LNCaP clone FGC (cell line): ENCODE data around the gene SCFD2.
A peak's percentile ranks its signal among the peaks of the same experiment; 100 is the strongest.

Source experiments
- DNase-seq: peaks from one replicate; pipeline ENCODE4 v3.0.0-alpha.2; 2011; ENCODE audit warnings: low read depth
- H3K4me3 ChIP-seq: 2 replicates; pipeline ENCODE4 v1.5.1; 2011; ENCODE audit warnings: mild to moderate bottlenecking, low read depth, low read length, control low read depth
- TF ChIP-seq, protein P1 (sequence below): IDR thresholded peaks from 2 replicates; pipeline ENCODE4 v1.5.1; 2012; ENCODE audit warnings: mild to moderate bottlenecking; ENCODE audit not compliant: control insufficient read depth, insufficient read depth; ENCODE audit errors: extremely low read depth

SCFD2 gene

DNA sequence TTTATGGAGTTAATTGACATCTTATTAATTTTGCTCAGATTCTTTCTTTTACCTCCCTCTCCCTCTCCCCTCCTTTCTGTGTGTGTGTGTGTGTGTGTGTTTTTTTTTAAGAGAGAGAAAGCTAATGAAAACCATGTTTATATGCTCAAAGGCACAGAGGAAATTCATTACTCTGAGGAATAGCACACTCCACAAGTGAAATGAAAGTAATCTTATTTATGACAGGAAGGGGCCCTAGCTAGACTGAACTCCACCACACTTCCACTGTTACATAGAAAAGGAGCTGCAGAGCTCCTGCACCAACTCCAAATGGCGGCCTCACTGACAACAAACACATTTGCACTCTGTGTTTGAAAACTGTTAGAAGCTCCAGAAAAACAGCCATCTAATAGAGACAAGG lies 353.1 kb downstream of the SCFD2 start:
- TF ChIP-seq, protein P1, sequence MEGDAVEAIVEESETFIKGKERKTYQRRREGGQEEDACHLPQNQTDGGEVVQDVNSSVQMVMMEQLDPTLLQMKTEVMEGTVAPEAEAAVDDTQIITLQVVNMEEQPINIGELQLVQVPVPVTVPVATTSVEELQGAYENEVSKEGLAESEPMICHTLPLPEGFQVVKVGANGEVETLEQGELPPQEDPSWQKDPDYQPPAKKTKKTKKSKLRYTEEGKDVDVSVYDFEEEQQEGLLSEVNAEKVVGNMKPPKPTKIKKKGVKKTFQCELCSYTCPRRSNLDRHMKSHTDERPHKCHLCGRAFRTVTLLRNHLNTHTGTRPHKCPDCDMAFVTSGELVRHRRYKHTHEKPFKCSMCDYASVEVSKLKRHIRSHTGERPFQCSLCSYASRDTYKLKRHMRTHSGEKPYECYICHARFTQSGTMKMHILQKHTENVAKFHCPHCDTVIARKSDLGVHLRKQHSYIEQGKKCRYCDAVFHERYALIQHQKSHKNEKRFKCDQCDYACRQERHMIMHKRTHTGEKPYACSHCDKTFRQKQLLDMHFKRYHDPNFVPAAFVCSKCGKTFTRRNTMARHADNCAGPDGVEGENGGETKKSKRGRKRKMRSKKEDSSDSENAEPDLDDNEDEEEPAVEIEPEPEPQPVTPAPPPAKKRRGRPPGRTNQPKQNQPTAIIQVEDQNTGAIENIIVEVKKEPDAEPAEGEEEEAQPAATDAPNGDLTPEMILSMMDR = no peak
- H3K4me3 ChIP-seq = no peak overlapping the region
- DNase-seq = no peak

DNA sequence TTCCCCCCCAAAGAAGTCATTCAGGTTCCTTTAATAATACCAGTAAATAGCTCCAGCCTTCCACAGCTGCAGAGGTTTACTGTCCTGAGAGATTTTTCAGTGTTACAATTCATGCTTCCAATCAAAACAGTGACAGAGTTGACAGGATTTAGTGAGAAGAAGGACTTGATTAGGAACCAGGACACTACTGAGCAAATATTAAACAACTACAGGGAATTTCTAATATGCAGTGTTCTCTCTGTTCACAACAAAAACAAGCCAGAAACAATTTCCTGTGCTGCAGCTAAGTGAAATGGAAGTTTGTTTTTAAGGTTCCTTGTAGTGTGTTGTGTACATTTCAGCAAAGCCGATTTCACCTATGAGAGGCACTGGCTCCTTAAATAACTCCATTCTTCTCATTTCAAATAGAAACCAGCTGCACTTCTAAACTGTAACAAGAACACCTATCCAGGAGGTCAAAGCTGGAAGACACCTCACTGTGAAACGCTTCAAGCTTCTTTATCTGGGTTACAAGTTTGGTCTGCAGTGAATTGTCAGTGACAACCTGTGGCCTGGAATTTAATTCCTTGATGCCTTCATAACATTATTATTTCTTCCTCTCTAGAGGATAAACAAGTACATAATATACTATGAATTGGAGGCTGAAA lies 354.5 kb downstream of the SCFD2 start:
- no peak overlapping the region for H3K4me3 ChIP-seq
- TF ChIP-seq, protein P1 = no peak
- no peak for DNase-seq

DNA sequence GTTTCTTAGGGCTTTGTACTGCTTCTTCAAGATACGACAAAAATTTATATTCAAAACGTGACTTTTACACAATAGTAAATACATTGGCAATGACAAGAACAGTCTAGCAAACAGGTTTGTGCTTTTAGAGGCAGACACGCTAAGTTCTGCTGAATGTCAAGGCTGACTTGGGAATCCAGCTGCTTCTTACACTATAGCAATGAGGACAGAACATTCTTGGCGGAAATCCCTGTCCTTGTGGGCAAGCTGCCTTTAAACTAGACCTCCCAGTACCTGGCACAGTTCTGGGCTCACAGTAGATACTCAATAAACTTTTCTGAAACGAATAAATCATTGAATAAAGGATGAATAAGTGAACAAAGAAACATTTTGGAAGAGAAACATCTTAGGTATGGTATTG lies 355.5 kb downstream of the SCFD2 start:
- TF ChIP-seq, protein P1 = no peak
- DNase-seq = peak; percentile 63
- no peak overlapping the region for H3K4me3 ChIP-seq

DNA sequence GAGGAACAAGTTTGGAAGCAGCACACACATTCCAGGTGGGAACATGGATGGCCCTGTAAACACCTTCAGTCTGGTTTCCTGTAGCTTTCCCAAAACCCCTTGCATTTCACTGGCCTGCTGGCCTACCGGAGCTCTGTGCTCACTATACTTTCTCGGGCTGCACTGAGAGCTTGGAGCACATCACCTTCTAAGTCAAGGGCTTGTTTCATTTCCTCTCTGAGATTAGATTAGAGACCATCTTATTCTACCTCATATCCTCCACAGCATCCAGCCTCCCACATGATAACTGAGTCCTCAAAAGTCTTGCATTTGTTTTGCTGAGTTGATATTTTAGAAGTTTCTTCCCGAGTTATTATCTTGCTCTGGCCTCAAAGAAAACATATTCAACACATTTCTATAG lies 356.0 kb downstream of the SCFD2 start:
- no peak overlapping the region for H3K4me3 ChIP-seq

DNA sequence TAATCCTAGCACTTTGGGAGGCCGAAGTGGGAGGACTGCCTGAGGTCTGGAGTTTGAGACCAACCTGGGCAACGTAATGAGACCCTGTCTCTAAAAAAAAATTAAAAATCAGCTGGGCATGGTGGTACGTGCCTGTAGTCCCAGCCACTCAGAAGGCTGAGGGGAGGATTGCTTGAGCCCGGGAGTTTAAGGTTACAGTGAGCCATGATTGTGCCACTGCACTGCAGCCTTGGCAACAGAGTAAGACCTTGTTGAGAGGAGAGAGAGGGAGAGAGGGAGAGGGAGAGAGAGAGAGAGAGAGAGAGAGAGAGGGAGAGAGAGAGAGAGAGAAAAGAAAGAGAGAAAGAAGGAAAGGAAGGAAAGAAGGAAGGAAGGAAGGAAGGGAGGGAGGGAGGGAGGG lies 358.8 kb downstream of the SCFD2 start:
- TF ChIP-seq, protein P1 = no peak
- DNase-seq = no peak
- no peak overlapping the region for H3K4me3 ChIP-seq

More for the DNA sequence above, 356.0 kb downstream of the SCFD2 start:
- TF ChIP-seq, protein P1 = no peak
- DNase-seq = peak; percentile 8

DNA sequence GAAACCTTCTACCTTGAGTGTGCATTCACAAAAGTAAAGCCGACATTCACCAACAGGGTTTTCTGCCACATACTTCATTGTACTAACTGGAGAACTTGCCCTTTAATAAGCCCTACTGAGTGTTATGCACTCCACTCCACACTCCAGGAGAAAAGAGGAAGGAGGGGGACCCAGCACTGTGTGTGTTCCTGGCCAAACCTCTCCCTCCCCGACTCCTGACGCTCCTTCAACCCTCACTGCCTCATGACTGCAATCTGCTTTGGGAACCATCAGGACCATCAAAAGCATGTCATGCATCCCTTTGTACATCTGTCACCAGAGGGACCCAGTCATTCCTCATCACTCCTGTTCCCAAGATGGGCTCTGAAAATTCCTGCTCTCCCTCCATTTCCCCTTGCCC lies 360.1 kb downstream of the SCFD2 start:
- H3K4me3 ChIP-seq = no peak overlapping the region
- TF ChIP-seq, protein P1 = no peak
- DNase-seq = no peak

DNA sequence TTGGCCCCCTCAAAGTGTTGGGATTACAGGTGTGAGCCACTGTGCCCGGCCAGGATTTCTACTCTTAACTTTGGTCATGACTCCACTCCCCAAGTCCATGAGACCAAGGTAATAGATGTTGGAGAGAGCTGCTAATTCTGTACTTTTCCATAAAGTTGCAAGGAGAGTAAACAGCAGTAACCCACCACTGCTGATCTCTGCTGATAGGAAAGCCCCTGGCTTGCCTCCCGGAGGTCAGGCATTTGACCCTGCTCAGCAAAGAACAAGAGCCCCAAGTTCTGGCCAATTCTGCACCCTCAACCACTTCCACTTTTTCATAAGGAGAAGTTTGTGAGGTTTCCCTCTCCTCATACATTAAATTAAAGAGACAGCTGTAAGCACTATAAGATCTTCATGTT lies 360.7 kb downstream of the SCFD2 start:
- no peak overlapping the region for H3K4me3 ChIP-seq
- TF ChIP-seq, protein P1 = no peak
- DNase-seq = no peak
